Activated CD4-positive, alpha-beta T cell treated with anti-CD3 and anti-CD28 coated beads, Interleukin-2, amount 10 ng/mL, durations not matched to agents 24 days and 14 days (primary cell): Measurements from ENCODE around the gene SPEM1. TPM values are rescaled to one million over a fixed set of nuclear protein-coding genes. Genes with fewer than 3 reads are reported as not detected.

Experiments
- DNase-seq: peaks from one replicate; pipeline ENCODE4 v3.0.0; 2022
- H3K27ac Mint-ChIP-seq: one replicate; pipeline ENCODE4 v1.8.0; 2022; ENCODE audit warnings: mild to moderate bottlenecking, mixed read lengths
- H3K27me3 Mint-ChIP-seq: one replicate; pipeline ENCODE4 v1.8.0; 2022; ENCODE audit warnings: mixed read lengths
- H3K36me3 Mint-ChIP-seq: one replicate; pipeline ENCODE4 v1.8.0; 2022; ENCODE audit warnings: low read depth, mild to moderate bottlenecking, mixed read lengths
- H3K4me1 Mint-ChIP-seq: one replicate; pipeline ENCODE4 v1.8.0; 2021; ENCODE audit warnings: mixed read lengths
- H3K4me3 Mint-ChIP-seq: one replicate; pipeline ENCODE4 v1.8.0; 2022; ENCODE audit warnings: mild to moderate bottlenecking, moderate library complexity, mixed read lengths
- H3K9me3 Mint-ChIP-seq: one replicate; pipeline ENCODE4 v1.8.0; 2021; ENCODE audit warnings: mixed read lengths
- intact Hi-C: fragments of 100-400 bp; cut with micrococcal nuclease; formaldehyde crosslinking; loops from one replicate; pipeline ENCODE4 v1.15.1; 2023
- total RNA-seq: library from RNA; stranded (reverse); gene quantifications from 2 replicates; pipeline ENCODE4 v1.2.3, GENCODE V29; 2022

Gene SPEM1
- total RNA-seq, 1 donor from 2014 or later = not detected

- peak within 1 kb of the TSS; percentile 83 for H3K4me3 Mint-ChIP-seq
- H3K4me1 Mint-ChIP-seq = peaks cover 32% of the 10 kb centered on the region
- peak; percentile 76 for DNase-seq
- H3K36me3 Mint-ChIP-seq = peaks cover 39% of the 10 kb centered on the region
- no peaks in the 10 kb centered on the region for H3K9me3 Mint-ChIP-seq
- H3K27ac Mint-ChIP-seq = peak within 1 kb of the TSS; percentile 10
- intact Hi-C loops = loop anchor here (1.0 kb wide), 1 partner anchor 10 kb away; no protein-coding TSS in a partner anchor
- peaks cover 29% of the 10 kb centered on the region for H3K27me3 Mint-ChIP-seq
Measured at GRCh38 chr17:7444682-7445618, 24.8 kb downstream of the SPEM1 start, which contains the start of gene CHRNB1. CHRNB1 (plus strand) TSS chr17:7445061; CDS start chr17:7445128, 67 bp downstream.

GRCh38 chr17:7445619-7445968 is 25.5 kb downstream of the SPEM1 start:
- Mint-ChIP-seq H3K4me3 (peak overlapping the region; percentile 83), H3K27me3 (peaks cover 26% of the 10 kb centered on the region), H3K4me1 (peaks cover 27% of the 10 kb centered on the region), H3K27ac (peak overlapping the region; percentile 10), H3K36me3 (peaks cover 42% of the 10 kb centered on the region), H3K9me3 (no peaks in the 10 kb centered on the region)
- intact Hi-C loops = loop anchor here (1.0 kb wide), 1 partner anchor 10 kb away; no protein-coding TSS in a partner anchor
- peak; percentile 82 for DNase-seq

DNA sequence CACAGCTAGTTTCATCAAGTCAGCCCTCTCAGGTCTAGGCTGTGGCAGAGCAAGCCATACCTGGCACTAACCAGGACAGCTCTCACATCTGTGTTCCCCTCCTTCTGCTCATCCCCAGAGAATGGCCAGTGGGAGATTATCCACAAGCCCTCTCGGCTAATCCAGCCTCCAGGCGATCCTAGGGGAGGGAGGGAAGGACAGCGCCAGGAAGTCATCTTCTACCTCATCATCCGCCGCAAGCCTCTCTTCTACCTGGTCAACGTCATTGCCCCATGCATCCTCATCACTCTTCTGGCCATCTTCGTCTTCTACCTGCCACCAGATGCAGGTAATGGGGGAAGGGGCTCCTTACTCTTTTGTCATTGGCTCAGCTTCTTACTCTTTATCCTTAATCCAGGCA is 28.3 kb downstream of the SPEM1 start:
- no peak overlapping the region for H3K27ac Mint-ChIP-seq
- no peaks in the 10 kb centered on the region for H3K9me3 Mint-ChIP-seq
- H3K4me1 Mint-ChIP-seq = peaks cover 21% of the 10 kb centered on the region
- no peak overlapping the region for H3K4me3 Mint-ChIP-seq
- peaks cover 34% of the 10 kb centered on the region for H3K36me3 Mint-ChIP-seq
- peak; percentile 53 for DNase-seq
- H3K27me3 Mint-ChIP-seq = peaks cover 22% of the 10 kb centered on the region
- intact Hi-C loops = no loop called here

DNA sequence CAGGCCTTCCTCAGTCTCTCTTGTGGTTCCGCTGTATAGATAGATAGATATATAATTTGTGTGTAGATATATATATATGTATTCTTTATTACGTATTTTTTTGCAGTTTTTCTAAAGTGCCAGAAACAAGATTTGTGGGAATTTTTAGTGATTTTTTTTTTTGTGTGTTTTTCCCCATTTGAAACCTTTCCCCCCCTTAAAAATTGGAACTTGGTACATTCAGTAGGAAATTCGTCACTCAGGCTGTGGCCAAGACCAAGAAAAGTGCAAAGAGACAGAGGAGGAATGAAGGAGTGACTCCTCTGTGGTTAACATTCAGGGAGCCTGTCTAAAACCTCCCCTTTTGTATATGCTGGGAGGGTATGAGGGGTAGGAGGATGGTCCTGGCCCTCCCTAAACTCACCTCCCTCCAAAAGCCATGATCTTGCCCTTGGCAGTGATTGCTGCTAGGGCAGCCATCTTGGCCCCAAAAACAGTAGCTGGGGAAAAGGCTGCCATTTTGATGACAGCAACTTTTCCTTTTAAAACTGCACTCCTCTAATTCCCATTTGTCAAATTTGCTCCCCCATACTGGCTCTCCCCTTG is 39.9 kb downstream of the SPEM1 start:
- Mint-ChIP-seq H3K27ac (no peak overlapping the region), H3K36me3 (peaks cover 22% of the 10 kb centered on the region), H3K4me3 (no peak overlapping the region), H3K9me3 (no peaks in the 10 kb centered on the region), H3K4me1 (peaks cover 13% of the 10 kb centered on the region), H3K27me3 (no peaks in the 10 kb centered on the region)
- intact Hi-C loops = no loop called here
- no peak for DNase-seq

DNA sequence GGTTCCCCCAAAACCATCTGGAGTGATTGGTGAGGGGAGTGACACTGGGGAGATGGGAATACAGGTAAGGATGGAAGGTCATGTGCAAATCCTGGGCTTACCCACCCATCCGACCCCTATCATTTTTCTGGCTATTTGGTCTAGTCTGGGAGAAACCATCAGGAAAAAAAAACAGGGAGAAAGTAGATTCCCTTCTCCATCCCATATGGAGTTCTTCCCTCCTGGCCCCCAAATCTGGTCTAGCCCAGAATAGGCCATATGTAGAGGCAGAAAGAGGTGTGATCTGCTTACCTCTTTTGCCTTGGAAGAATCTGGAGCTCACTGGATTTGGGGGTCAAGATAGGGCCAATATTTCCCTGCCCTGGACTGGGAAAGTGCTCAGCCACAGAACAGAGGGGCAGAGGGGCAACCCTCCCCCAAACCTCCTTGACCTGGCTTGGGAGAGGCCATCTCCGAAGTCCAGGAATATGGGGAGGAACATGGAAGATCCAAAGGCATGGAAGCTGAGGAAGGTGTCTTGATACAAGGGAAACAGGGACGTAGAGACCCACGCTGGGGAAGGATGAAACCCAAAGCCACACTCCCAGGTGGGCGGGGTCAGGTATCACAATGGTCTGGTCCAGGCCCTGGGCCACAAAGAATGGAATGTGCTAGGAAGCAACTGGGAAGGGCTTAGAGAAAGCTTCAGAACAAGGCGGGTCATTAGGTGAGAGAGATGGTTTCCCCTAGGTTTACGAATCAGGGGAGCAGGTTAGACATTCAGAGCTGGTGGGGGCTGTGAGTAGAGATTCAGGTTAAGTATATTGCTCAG is 40.9 kb downstream of the SPEM1 start:
- H3K36me3 Mint-ChIP-seq = peaks cover 25% of the 10 kb centered on the region
- H3K27me3 Mint-ChIP-seq = no peaks in the 10 kb centered on the region
- H3K4me3 Mint-ChIP-seq = no peak overlapping the region
- no peak overlapping the region for H3K27ac Mint-ChIP-seq
- intact Hi-C loops = no loop called here
- peaks cover 10% of the 10 kb centered on the region for H3K4me1 Mint-ChIP-seq
- no peak for DNase-seq
- H3K9me3 Mint-ChIP-seq = no peaks in the 10 kb centered on the region

- H3K4me3 Mint-ChIP-seq = no peak overlapping the region
- H3K27me3 Mint-ChIP-seq = no peaks in the 10 kb centered on the region
- no peak for DNase-seq
- intact Hi-C loops = no loop called here
- H3K4me1 Mint-ChIP-seq = peaks cover 2% of the 10 kb centered on the region
- H3K27ac Mint-ChIP-seq = no peak overlapping the region
- H3K9me3 Mint-ChIP-seq = no peaks in the 10 kb centered on the region
- peaks cover 30% of the 10 kb centered on the region for H3K36me3 Mint-ChIP-seq
Measured at GRCh38 chr17:7462474-7463371, 42.6 kb downstream of the SPEM1 start.

DNA sequence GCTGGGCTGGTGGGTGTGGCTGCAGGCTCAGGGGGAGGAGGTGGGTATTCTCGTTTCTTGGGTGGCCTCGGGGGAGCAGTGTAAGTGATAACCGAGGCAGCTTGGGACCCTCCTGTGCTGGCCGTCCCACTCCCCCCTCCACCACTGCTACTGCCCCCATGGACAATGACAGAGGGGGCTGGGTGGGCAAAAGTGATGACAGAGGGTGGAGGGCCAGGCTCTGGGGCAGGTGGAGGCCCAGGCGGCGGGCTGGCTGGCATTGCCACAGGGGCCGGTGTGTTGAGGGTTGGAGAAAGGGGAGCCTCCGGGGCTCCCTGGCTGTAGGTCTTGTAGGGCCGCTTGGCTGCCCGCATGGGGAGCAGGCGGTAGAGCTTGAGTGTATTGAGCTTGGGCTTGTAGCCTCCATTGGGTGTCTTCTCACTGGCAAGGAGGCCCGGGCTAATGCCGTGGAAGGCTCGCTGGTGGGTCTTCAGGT is 43.3 kb downstream of the SPEM1 start:
- H3K9me3 Mint-ChIP-seq = no peaks in the 10 kb centered on the region
- H3K27me3 Mint-ChIP-seq = no peaks in the 10 kb centered on the region
- no peak for DNase-seq
- H3K4me1 Mint-ChIP-seq = peaks cover 2% of the 10 kb centered on the region
- peaks cover 30% of the 10 kb centered on the region for H3K36me3 Mint-ChIP-seq
- H3K27ac Mint-ChIP-seq = no peak overlapping the region
- H3K4me3 Mint-ChIP-seq = no peak overlapping the region
- intact Hi-C loops = no loop called here

DNA sequence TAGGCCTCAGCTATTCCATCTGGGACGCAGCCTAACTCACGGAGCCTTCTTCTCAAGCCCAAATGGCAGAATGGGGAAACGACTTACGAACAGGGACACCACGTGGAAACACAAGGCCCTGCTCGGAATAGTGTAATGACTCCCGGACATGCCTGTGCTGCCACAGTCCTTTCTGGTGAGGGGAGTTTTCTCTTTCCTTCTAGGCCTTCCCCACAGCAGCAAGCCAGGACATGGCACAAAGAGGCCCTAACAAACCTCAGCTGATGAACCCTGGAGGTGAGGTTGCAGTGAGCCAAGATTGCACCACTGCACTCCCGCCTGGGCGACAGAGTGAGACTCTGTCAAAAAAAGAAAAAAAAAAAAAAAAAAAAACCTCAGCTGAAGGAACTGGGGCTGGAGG is 44.0 kb downstream of the SPEM1 start:
- no peak for DNase-seq
- Mint-ChIP-seq H3K4me3 (no peak overlapping the region), H3K36me3 (peaks cover 26% of the 10 kb centered on the region), H3K27ac (no peak overlapping the region), H3K27me3 (no peaks in the 10 kb centered on the region), H3K9me3 (no peaks in the 10 kb centered on the region), H3K4me1 (peaks cover 2% of the 10 kb centered on the region)
- intact Hi-C loops = no loop called here

DNA sequence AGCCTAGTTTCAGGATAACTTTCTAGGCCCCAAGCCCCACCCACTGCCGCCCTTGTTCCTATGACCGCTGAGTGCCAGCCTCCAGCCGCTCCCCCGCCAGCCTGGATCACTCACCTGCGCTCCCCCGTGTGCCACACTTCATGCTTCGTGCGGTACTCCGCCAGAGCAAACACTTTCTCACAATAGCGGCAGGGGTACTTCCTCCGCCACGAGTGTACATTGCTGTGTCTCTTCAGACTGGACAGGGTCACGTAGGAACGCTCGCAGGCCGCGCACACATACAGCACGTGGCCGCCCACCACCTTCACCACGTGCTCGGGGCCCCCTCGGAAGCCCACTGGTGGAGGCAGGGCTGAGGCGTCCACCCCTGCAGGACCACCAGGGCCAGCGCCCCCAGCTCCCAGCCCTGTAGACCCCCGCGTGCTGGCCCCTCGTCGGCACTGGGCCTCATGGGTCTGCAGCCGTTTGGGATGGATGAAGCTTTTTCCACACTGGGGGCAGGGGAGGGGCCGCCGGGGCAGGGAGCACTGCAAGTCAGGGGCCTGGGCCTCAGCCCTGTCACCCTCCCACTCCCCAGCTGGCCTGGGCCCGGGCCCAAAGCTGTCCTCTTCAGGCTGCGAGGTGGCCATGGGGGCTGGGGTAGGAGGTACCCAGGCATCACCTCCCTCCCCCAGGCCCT is 45.6 kb downstream of the SPEM1 start:
- no peaks in the 10 kb centered on the region for H3K27me3 Mint-ChIP-seq
- H3K4me3 Mint-ChIP-seq = no peak overlapping the region
- no peak overlapping the region for H3K27ac Mint-ChIP-seq
- H3K4me1 Mint-ChIP-seq = no peaks in the 10 kb centered on the region
- no peak for DNase-seq
- intact Hi-C loops = no loop called here
- H3K9me3 Mint-ChIP-seq = no peaks in the 10 kb centered on the region
- H3K36me3 Mint-ChIP-seq = peaks cover 14% of the 10 kb centered on the region

GRCh38 chr17:7466318-7466638 is 46.2 kb downstream of the SPEM1 start:
- H3K27me3 Mint-ChIP-seq = no peaks in the 10 kb centered on the region
- no peak for DNase-seq
- H3K27ac Mint-ChIP-seq = no peak overlapping the region
- intact Hi-C loops = no loop called here
- peaks cover 10% of the 10 kb centered on the region for H3K36me3 Mint-ChIP-seq
- no peaks in the 10 kb centered on the region for H3K4me1 Mint-ChIP-seq
- no peaks in the 10 kb centered on the region for H3K9me3 Mint-ChIP-seq
- H3K4me3 Mint-ChIP-seq = no peak overlapping the region

DNA sequence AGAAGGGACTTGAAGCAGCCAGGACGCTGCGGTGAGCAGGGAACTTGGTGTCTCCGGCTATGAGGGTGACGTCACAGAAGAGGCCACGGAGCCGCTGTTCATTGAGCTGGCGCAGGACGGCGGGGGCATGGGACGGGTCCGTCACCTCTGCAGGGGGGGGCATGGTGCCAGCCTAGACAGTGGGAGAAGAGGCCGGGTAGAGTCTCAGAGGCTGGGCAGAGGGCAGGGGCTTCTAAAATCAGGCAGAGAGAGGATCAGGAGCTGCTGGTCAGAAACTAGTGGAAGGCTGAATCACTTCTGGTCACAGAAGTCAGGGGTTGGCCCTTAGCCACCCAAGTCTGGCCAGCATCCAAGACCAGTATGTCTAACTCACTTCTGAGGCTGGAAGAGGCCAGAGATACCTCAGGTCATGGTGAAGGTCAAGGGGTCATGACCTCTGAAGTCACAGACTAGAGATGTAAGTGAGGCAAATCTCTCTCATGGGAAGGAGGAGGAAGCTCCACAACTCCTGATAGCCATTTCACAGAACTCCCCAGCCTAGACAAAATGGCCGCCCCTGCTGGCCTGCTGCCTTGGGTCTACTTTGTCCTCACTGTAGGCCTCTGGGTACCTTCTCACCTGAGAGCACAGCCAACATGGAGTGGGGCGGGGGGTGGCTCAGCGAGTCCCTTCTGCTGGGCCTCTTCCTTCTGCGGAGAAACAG is 46.7 kb downstream of the SPEM1 start:
- H3K9me3 Mint-ChIP-seq = no peaks in the 10 kb centered on the region
- H3K27ac Mint-ChIP-seq = peak overlapping the region; percentile 16
- intact Hi-C loops = no loop called here
- H3K36me3 Mint-ChIP-seq = peaks cover 10% of the 10 kb centered on the region
- no peaks in the 10 kb centered on the region for H3K27me3 Mint-ChIP-seq
- no peak overlapping the region for H3K4me3 Mint-ChIP-seq
- peak; percentile 51 for DNase-seq
- H3K4me1 Mint-ChIP-seq = peaks cover 4% of the 10 kb centered on the region

DNA sequence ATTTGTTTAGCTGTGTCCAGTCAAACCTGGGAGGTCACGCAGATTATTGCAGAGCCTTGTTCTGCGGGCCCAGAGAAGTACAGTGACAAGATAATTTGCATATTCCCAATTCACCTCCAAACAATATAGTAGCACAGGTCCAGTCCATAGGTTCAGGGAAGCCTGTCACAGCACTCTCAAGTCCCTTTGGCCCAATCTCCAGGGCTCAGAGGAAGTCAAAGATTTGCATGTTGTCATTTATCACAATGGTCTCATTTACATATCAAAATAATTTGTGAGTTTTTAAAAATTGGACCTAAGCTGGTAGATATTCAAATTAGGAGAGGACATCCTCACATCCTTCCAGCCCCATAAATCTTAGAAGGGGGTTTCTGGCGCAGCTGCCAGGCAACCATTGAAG is 47.4 kb downstream of the SPEM1 start:
- DNase-seq = no peak
- Mint-ChIP-seq H3K27ac (no peak overlapping the region), H3K27me3 (no peaks in the 10 kb centered on the region), H3K4me1 (peaks cover 7% of the 10 kb centered on the region), H3K36me3 (peaks cover 10% of the 10 kb centered on the region), H3K4me3 (no peak overlapping the region), H3K9me3 (no peaks in the 10 kb centered on the region)
- intact Hi-C loops = no loop called here
